Stimulated activated effector memory CD8-positive, alpha-beta T cell treated with anti-CD3 and anti-CD28 coated beads, Interleukin-12 subunit alpha, Interleukin-12 subunit beta, amount 100 ng/mL, for 72 hours (primary cell): ENCODE data around the gene SNX22.
A peak's percentile ranks its signal among the peaks of the same experiment; 100 is the strongest.

Experiments
- ATAC-seq: fragments of 150-1000 bp; cut with Tn5 transposase; 2 replicates; pipeline ENCODE4 v1.10.0; 2021
- DNase-seq, 2 donors: peaks; one replicate each; pipeline ENCODE4 v3.0.0; 2021 to 2022; ENCODE audit warnings: low spot score in 2 of 2
- H3K27ac Mint-ChIP-seq: one replicate; pipeline ENCODE4 v1.8.0; 2022; ENCODE audit warnings: mild to moderate bottlenecking, mixed read lengths
- H3K36me3 Mint-ChIP-seq: one replicate; pipeline ENCODE4 v1.8.0; 2022; ENCODE audit warnings: mild to moderate bottlenecking, mixed read lengths
- H3K4me1 Mint-ChIP-seq: one replicate; pipeline ENCODE4 v1.8.0; 2022; ENCODE audit warnings: mixed read lengths
- H3K4me3 Mint-ChIP-seq: one replicate; pipeline ENCODE4 v1.8.0; 2022; ENCODE audit warnings: mild to moderate bottlenecking, mixed read lengths
- H3K9me3 Mint-ChIP-seq: one replicate; pipeline ENCODE4 v1.8.0; 2022; ENCODE audit warnings: mixed read lengths

SNX22 gene

GRCh38 chr15:64161688-64162477 lies 10.4 kb downstream of the SNX22 start:
- Mint-ChIP-seq H3K36me3 (peaks cover 76% of the 10 kb centered on the region), H3K4me3 (peak overlapping the region; percentile 75), H3K4me1 (peaks cover 52% of the 10 kb centered on the region), H3K27ac (peak overlapping the region; percentile 96), H3K9me3 (no peaks in the 10 kb centered on the region)
- DNase-seq: no peak
- no peak for ATAC-seq

GRCh38 chr15:64162478-64162868 lies 10.9 kb downstream of the SNX22 start:
- Mint-ChIP-seq H3K36me3 (peaks cover 70% of the 10 kb centered on the region), H3K4me1 (peaks cover 46% of the 10 kb centered on the region), H3K4me3 (peak overlapping the region; percentile 75), H3K9me3 (no peaks in the 10 kb centered on the region), H3K27ac (peak overlapping the region; percentile 96)
- no peak for DNase-seq
- ATAC-seq: peak; percentile 22

- ATAC-seq (peak; percentile 94), DNase-seq (peak; percentile 94 to 98)
- H3K36me3 Mint-ChIP-seq: peaks cover 64% of the 10 kb centered on the region
- peaks cover 41% of the 10 kb centered on the region for H3K4me1 Mint-ChIP-seq
- H3K4me3 Mint-ChIP-seq: peak within 1 kb of the TSS; percentile 75
- H3K9me3 Mint-ChIP-seq: no peaks in the 10 kb centered on the region
- peak within 1 kb of the TSS; percentile 96 for H3K27ac Mint-ChIP-seq
Observed at GRCh38 chr15:64162869-64163658, 11.5 kb downstream of the SNX22 start, which contains the start of gene PPIB. PPIB (minus strand) TSS chr15:64163022; CDS start chr15:64162986, 36 bp downstream.

DNA sequence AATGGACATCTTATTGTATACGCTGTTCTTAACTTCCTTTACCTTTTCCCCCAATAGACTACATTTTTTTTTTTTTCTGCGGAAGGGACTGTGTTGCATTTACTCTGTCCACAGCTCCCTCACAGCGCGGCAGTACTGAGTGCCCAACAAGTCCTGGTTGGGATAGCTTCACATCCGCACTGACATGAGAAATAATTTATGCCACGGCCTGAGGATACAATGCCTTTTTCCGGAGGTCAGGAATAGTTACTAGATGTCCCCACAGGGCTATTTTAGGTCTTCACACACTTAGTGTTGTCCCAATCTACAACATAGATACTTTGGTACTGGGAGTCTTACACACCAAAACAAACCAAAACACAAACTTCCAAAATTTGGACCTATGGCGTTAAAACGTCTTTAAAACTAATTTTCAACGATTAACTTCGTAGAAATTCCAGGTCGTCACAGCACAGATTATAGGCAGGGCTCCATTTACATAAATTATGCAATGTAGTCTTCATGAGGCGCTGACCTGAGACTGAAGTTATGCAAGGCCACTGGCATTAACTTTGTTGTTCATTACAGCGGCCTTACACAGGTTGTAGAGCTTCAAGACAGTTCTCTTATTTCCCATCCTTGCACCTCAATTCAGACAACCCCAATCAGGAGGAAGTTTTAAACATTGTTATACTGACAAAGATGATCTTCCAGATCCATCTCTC lies 12.3 kb downstream of the SNX22 start:
- H3K27ac Mint-ChIP-seq: peak overlapping the region; percentile 96
- H3K9me3 Mint-ChIP-seq: no peaks in the 10 kb centered on the region
- H3K4me1 Mint-ChIP-seq: peaks cover 34% of the 10 kb centered on the region
- peaks cover 56% of the 10 kb centered on the region for H3K36me3 Mint-ChIP-seq
- peak overlapping the region; percentile 75 for H3K4me3 Mint-ChIP-seq
- DNase-seq (no peak), ATAC-seq (no peak)

DNA sequence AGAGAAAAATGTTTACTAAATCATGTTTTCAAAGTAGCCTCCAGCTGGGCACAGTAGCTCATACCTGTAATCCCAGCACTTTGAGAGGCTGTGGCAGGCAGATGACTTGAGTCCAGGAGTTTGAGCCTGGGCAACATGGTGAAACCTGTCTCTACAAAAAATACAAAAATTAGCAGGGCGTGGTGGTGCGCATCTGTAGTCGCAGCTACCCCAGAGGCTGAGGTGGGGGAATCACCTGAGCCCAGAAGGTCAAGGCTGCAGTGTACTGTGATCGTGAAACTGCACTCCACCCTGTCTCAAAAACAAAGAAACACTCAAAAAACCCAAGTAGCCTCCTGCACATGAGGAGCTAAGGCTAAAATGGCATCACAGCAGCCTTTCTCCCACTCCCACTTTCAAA lies 12.9 kb downstream of the SNX22 start:
- Mint-ChIP-seq H3K27ac (peak overlapping the region; percentile 96), H3K36me3 (peaks cover 50% of the 10 kb centered on the region), H3K9me3 (no peaks in the 10 kb centered on the region), H3K4me3 (peak overlapping the region; percentile 75), H3K4me1 (peaks cover 29% of the 10 kb centered on the region)
- no peak for DNase-seq
- ATAC-seq: no peak

GRCh38 chr15:64166102-64166890 lies 14.8 kb downstream of the SNX22 start:
- DNase-seq (no peak), ATAC-seq (no peak)
- H3K4me1 Mint-ChIP-seq: peaks cover 20% of the 10 kb centered on the region
- no peaks in the 10 kb centered on the region for H3K9me3 Mint-ChIP-seq
- peaks cover 39% of the 10 kb centered on the region for H3K36me3 Mint-ChIP-seq
- peak overlapping the region; percentile 63 for H3K27ac Mint-ChIP-seq
- no peak overlapping the region for H3K4me3 Mint-ChIP-seq

DNA sequence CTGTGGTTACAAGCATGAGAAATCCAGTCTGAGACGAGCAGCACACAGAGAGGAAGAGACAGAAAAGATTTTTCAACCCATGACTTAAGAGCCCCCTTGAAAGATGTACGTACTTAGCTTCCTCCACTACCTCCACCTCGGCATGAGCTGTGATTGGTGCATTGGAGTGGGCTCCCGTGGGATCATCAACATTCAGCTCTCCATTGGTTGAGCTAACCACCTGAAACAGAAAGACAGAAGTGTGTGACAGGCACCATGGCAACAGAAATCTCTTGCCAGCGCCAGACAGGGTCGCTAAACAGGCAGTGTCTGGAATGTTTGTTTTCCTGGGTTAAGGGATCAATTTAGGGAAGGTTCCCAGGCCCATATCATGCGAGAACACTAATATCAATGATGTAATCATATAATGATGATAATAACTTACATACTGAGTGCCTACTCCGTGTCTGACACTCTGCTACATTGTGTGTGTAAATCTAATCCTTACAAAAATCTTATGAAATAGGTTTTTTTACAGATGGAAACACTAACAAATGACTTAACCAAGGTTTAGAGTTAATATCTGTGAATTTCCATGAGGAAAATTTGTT lies 28.8 kb downstream of the SNX22 start:
- H3K36me3 Mint-ChIP-seq: peaks cover 43% of the 10 kb centered on the region
- no peak for DNase-seq
- no peak overlapping the region for H3K4me3 Mint-ChIP-seq
- H3K4me1 Mint-ChIP-seq: no peaks in the 10 kb centered on the region
- no peak for ATAC-seq
- H3K27ac Mint-ChIP-seq: no peak overlapping the region
- H3K9me3 Mint-ChIP-seq: no peaks in the 10 kb centered on the region

DNA sequence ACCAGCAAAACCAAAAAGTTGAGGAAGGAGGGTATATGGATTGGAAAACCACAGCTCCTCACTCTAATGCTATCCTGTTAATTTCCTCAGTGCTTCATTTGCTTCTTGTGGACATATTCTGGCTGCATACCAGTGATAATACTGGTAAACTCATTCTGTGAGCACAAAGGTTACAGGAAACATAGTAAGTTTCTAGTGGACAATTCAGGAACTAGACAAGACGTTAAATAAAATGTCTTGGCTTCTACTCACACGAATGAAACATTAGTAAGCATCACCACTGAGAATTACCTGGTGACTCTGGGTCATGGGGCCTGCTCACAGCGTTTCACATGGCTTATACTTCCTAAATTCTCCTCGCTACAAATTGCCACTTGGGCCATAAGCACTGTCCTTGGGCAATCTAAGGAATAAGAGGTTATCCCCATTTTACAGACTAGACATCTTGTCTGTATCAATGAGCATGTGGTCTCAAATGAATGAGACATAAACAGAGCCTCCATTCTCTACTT lies 31.4 kb downstream of the SNX22 start:
- ATAC-seq (no peak), DNase-seq (no peak)
- Mint-ChIP-seq H3K9me3 (no peaks in the 10 kb centered on the region), H3K4me1 (peaks cover 5% of the 10 kb centered on the region), H3K36me3 (peaks cover 49% of the 10 kb centered on the region), H3K27ac (no peak overlapping the region), H3K4me3 (no peak overlapping the region)

- ATAC-seq (no peak), DNase-seq (no peak)
- H3K27ac Mint-ChIP-seq: no peak overlapping the region
- peaks cover 16% of the 10 kb centered on the region for H3K4me1 Mint-ChIP-seq
- H3K9me3 Mint-ChIP-seq: no peaks in the 10 kb centered on the region
- H3K4me3 Mint-ChIP-seq: no peak overlapping the region
- peaks cover 44% of the 10 kb centered on the region for H3K36me3 Mint-ChIP-seq
Observed at GRCh38 chr15:64185146-64185911, 33.8 kb downstream of the SNX22 start.

- Mint-ChIP-seq H3K4me1 (peaks cover 16% of the 10 kb centered on the region), H3K4me3 (peak overlapping the region; percentile 55), H3K9me3 (no peaks in the 10 kb centered on the region), H3K27ac (peak overlapping the region; percentile 41), H3K36me3 (peaks cover 51% of the 10 kb centered on the region)
- no peak for DNase-seq
- ATAC-seq: peak; percentile 45
Observed at GRCh38 chr15:64187396-64188191, 36.1 kb downstream of the SNX22 start.

DNA sequence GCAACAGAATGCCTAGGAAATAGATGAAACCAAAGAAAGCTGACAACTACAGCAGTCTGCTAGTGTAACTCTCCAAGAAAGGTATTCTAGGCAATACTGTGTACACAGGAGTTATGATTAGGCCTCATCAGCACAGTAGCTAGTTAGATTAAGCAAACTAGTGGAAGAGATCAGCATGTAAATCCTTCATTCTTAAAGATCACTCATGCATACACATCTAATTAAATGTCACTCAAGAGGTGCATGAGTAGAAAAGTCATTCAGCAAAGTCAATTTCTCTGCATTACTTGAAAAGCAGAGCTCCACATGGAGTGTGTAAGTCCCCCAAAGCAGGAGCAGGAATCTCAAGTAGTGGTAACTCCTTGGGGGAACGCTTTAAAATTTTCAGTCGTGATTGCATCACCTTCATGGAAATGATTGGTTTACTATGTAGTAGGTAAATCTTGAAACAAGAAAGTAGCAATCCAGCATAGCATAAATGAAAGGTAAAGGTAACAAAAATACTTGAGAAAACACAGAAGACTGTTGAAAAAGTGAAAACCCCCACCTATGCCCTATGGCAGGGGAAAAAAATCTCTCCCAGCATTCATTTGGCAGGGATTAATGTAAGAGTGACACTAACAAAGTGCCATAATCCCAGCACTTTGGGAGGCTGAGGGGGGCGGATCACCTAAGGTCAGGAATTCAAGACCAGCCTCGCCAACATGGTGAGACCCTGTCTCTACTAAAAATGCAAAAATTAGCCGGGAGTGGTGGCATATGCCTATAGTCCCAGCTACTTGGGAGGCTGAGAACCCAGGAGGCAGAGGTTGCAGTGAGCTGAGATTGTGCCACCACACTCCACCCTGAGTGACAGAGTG lies 40.7 kb downstream of the SNX22 start:
- Mint-ChIP-seq H3K4me3 (no peak overlapping the region), H3K4me1 (peaks cover 16% of the 10 kb centered on the region), H3K9me3 (no peaks in the 10 kb centered on the region), H3K27ac (no peak overlapping the region), H3K36me3 (peaks cover 65% of the 10 kb centered on the region)
- ATAC-seq (no peak), DNase-seq (no peak)

DNA sequence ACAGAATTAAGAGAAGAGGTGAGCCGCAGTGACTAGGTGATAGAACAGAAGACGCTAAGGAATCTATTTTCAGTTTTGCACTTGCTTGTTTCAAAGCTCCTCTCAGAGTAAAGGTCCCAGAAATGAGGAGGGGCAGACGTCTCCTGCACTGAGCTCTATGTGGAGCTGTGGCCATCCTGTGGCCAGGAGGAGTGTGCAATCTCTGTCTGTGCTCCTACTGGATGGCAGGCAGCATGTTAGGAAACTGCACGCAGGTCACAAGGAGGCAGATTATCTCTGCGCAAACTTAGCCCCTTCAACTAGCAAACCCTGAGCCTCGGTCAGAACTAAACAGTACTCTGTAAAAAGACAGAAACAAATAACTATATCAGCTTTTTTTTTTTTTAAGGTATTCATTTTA lies 42.4 kb downstream of the SNX22 start:
- Mint-ChIP-seq H3K9me3 (no peaks in the 10 kb centered on the region), H3K4me3 (no peak overlapping the region), H3K4me1 (no peaks in the 10 kb centered on the region), H3K36me3 (peaks cover 63% of the 10 kb centered on the region), H3K27ac (no peak overlapping the region)
- ATAC-seq (no peak), DNase-seq (no peak)
